Osteoblast (primary cell): ENCODE results near the gene MGST3. TPM values are rescaled to one million over a fixed set of nuclear protein-coding genes. Genes with fewer than 3 reads are reported as not detected.
"Not testable (repeated sequence)": the region's sequence is repeated elsewhere in the genome, so short reads cannot be mapped to it uniquely, and the experiment has no call there.

Source experiments
- DNase-seq: peaks from one replicate; pipeline ENCODE4 v3.0.0; 2011; ENCODE audit warnings: low spot score, mixed read lengths; ENCODE audit not compliant: insufficient read length; ENCODE audit errors: missing footprints
- H2AFZ ChIP-seq: 2 replicates; pipeline ENCODE4 v1.6.0; 2011; ENCODE audit warnings: mild to moderate bottlenecking, low read length
- H3K27ac ChIP-seq: 2 replicates; pipeline ENCODE4 v1.5.1; 2011; ENCODE audit warnings: mild to moderate bottlenecking, low read depth, low read length, moderate library complexity
- H3K27me3 ChIP-seq: 2 replicates; pipeline ENCODE4 v1.6.0; 2012; ENCODE audit warnings: mild to moderate bottlenecking, control low read depth, inconsistent platforms, low read length, moderate library complexity; ENCODE audit not compliant: insufficient read depth
- H3K36me3 ChIP-seq: 2 replicates; pipeline ENCODE4 v1.5.1; 2011; ENCODE audit warnings: mild to moderate bottlenecking, low read length, control low read depth, moderate library complexity; ENCODE audit not compliant: insufficient read depth
- H3K4me1 ChIP-seq: 2 replicates; pipeline ENCODE4 v1.5.1; 2011; ENCODE audit warnings: mild to moderate bottlenecking, low read length, control low read depth, moderate library complexity; ENCODE audit not compliant: insufficient read depth
- H3K4me2 ChIP-seq: 2 replicates; pipeline ENCODE4 v1.6.0; 2011; ENCODE audit warnings: mild to moderate bottlenecking, low read length; ENCODE audit not compliant: insufficient read depth
- H3K4me3 ChIP-seq: fragments of 200-600 bp; sonication (generic); 3 replicates; pipeline ENCODE4 v1.5.1; 2012; ENCODE audit warnings: mild to moderate bottlenecking, low read length, inconsistent platforms; ENCODE audit not compliant: insufficient read depth
- H3K79me2 ChIP-seq: 2 replicates; pipeline ENCODE4 v1.6.0; 2012; ENCODE audit warnings: mild to moderate bottlenecking, low read length, control low read depth, inconsistent platforms; ENCODE audit not compliant: insufficient read depth
- H3K9me3 ChIP-seq: 2 replicates; pipeline ENCODE4 v1.5.1; 2011; ENCODE audit warnings: low read depth, low read length, control low read depth
- H4K20me1 ChIP-seq: 2 replicates; pipeline ENCODE4 v1.6.0; 2012; ENCODE audit warnings: mild to moderate bottlenecking, low read length, control low read depth; ENCODE audit not compliant: insufficient read depth
- CTCF ChIP-seq: IDR thresholded peaks from 2 replicates; pipeline ENCODE4 v1.5.1; 2011; ENCODE audit warnings: mild to moderate bottlenecking, low read depth, low read length, moderate library complexity; ENCODE audit errors: extremely low read depth
- total RNA-seq: library from RNA; depleted of rRNA; stranded (reverse); fragments of >200 nt; gene quantifications from 2 replicates; pipeline ENCODE4 v1.2.3, GENCODE V29; 2012

The MGST3 gene
- total RNA-seq, 1 donor: 128 TPM

GRCh38 chr1:165647970-165648369 lies 16.9 kb downstream of the MGST3 start:
- no peaks in the 10 kb centered on the region for H3K27me3 ChIP-seq
- no peak for TF ChIP-seq CTCF
- H3K79me2 ChIP-seq: peaks cover 77% of the 10 kb centered on the region
- no peak overlapping the region for H3K27ac ChIP-seq
- H2AFZ ChIP-seq: no peak overlapping the region
- DNase-seq: no peak
- no peaks in the 10 kb centered on the region for H3K9me3 ChIP-seq
- H3K4me2 ChIP-seq: no peak overlapping the region
- no peak overlapping the region for H3K4me3 ChIP-seq
- H4K20me1 ChIP-seq: peaks cover 37% of the 10 kb centered on the region
- H3K4me1 ChIP-seq: peaks cover 2% of the 10 kb centered on the region
- H3K36me3 ChIP-seq: peaks cover 18% of the 10 kb centered on the region

- Histone ChIP-seq H3K4me3 (no peak overlapping the region), H3K4me2 (no peak overlapping the region), H3K4me1 (peaks cover 2% of the 10 kb centered on the region), H3K27ac (no peak overlapping the region), H2AFZ (no peak overlapping the region), H3K27me3 (no peaks in the 10 kb centered on the region), H4K20me1 (peaks cover 37% of the 10 kb centered on the region), H3K9me3 (no peaks in the 10 kb centered on the region), H3K79me2 (peaks cover 71% of the 10 kb centered on the region), H3K36me3 (peaks cover 29% of the 10 kb centered on the region)
- TF ChIP-seq CTCF: no peak
- DNase-seq: no peak
Observed at GRCh38 chr1:165648919-165649572, 18.0 kb downstream of the MGST3 start.

GRCh38 chr1:165650981-165651625 lies 20.1 kb downstream of the MGST3 start:
- peaks cover 57% of the 10 kb centered on the region for H3K79me2 ChIP-seq
- peaks cover 49% of the 10 kb centered on the region for H3K36me3 ChIP-seq
- peaks cover 27% of the 10 kb centered on the region for H4K20me1 ChIP-seq

GRCh38 chr1:165658766-165659580 lies 27.9 kb downstream of the MGST3 start:
- not testable (repeated sequence) for H3K4me2 ChIP-seq, H3K27ac ChIP-seq, H3K27me3 ChIP-seq, H3K9me3 ChIP-seq, H2AFZ ChIP-seq, H3K4me1 ChIP-seq, DNase-seq, H3K79me2 ChIP-seq, H3K4me3 ChIP-seq, H4K20me1 ChIP-seq
- H3K36me3 ChIP-seq: peaks cover 73% of the 10 kb centered on the region

More at GRCh38 chr1:165650981-165651625, 20.1 kb downstream of the MGST3 start:
- Histone ChIP-seq H3K4me2 (no peak overlapping the region), H3K4me3 (no peak overlapping the region), H3K27me3 (no peaks in the 10 kb centered on the region), H3K4me1 (peaks cover 2% of the 10 kb centered on the region), H3K9me3 (no peaks in the 10 kb centered on the region), H3K27ac (no peak overlapping the region), H2AFZ (no peak overlapping the region)
- DNase-seq: no peak
- TF ChIP-seq CTCF: no peak
